K562 (cell line): ENCODE measurements around the gene GANAB. TPM values are rescaled to one million over a fixed set of nuclear protein-coding genes. Genes with fewer than 3 reads are reported as not detected.

Source experiments
- ATF4 ChIP-seq: fragments of 450-650 bp; formaldehyde crosslinking; IDR thresholded peaks from 2 replicates; pipeline ENCODE4 v1.4.0; 2022; ENCODE audit warnings: mild to moderate bottlenecking, moderate library complexity
- BRD9 ChIP-seq: fragments of 450-650 bp; IDR thresholded peaks from 2 replicates; pipeline ENCODE4 v1.6.1; 2018; ENCODE audit warnings: low read depth; ENCODE audit not compliant: partially characterized antibody
- CBX8 ChIP-seq: fragments of 200-600 bp; sonication (generic); IDR thresholded peaks from 2 replicates; pipeline ENCODE4 v1.6.1; 2012; ENCODE audit warnings: borderline replicate concordance, mixed run types, low read depth, mild to moderate bottlenecking, moderate library complexity, mixed read lengths, low read length, control low read depth, inconsistent platforms; ENCODE audit not compliant: poor library complexity, severe bottlenecking; ENCODE audit errors: extremely low read depth
- CEBPB ChIP-seq: fragments of 450-650 bp; IDR thresholded peaks from 2 replicates; pipeline ENCODE4 v1.6.1; 2016; ENCODE audit warnings: missing genetic modification characterization, missing compliant biosample characterization
- HDAC3 ChIP-seq: fragments of 450-650 bp; IDR thresholded peaks from 2 replicates; pipeline ENCODE4 v1.6.1; 2018; ENCODE audit warnings: borderline replicate concordance, mild to moderate bottlenecking, moderate library complexity; ENCODE audit not compliant: partially characterized antibody
- MAZ ChIP-seq, 2 experiments: fragments of 450-650 bp in 1 of 2; sonication (generic) in 1 of 2; formaldehyde crosslinking; IDR thresholded peaks in 1 of 2; conservative IDR thresholded peaks in 1 of 2; 2 replicates each; pipeline versions ENCODE4 v1.4.0 to v1.5.0; 2020; ENCODE audit warnings: mild to moderate bottlenecking in 1 of 2, missing genetic modification reagents in 1 of 2
- ZNF12 ChIP-seq: sonication (generic); formaldehyde crosslinking; IDR thresholded peaks from 2 replicates; pipeline ENCODE4 v1.4.0; 2020; ENCODE audit warnings: mild to moderate bottlenecking, missing genetic modification reagents
- ZNF318 ChIP-seq, 2 experiments: fragments of 450-650 bp; IDR thresholded peaks; 2 replicates each; pipeline ENCODE4 v1.6.1; 2016; ENCODE audit warnings: mild to moderate bottlenecking in 2 of 2, borderline replicate concordance in 1 of 2, low read depth in 1 of 2, moderate library complexity in 1 of 2
- ZNF408 ChIP-seq: fragments of 250-450 bp; sonication (Bioruptor Pico); IDR thresholded peaks from 2 replicates; pipeline ENCODE4 v1.4.0; 2020; ENCODE audit warnings: low read depth, mild to moderate bottlenecking, moderate library complexity
- ZNF561 ChIP-seq: fragments of 450-650 bp; formaldehyde crosslinking; conservative IDR thresholded peaks from 2 replicates; pipeline ENCODE4 v1.4.0; 2020; ENCODE audit warnings: mild to moderate bottlenecking, moderate library complexity
- polyA plus RNA-seq, 8 experiments: library from polyadenylated mRNA; depleted of rRNA in 4 of 8; stranded (reverse) in 5 of 8; unstranded in 3 of 8; fragments of >200 nt; fragmentation: Nextera tagmentation in 2 of 8; fragmentation: Illumina TruSeq in 1 of 8; extraction: Ambion mirVana in 2 of 8; extraction: Trizol in 1 of 8; gene quantifications; 2 replicates each; pipeline versions ENCODE4 v1.2.1 to v1.2.3, GENCODE V29; 2011 to 2014; ENCODE audit warnings: inconsistent platforms in 1 of 8, missing spikeins in 1 of 8
- total RNA-seq, 7 experiments: library from RNA; depleted of rRNA in 6 of 7; stranded (reverse); fragments of >200 nt in 6 of 7; fragmentation: Illumina TruSeq in 2 of 7; extraction: Trizol in 2 of 7; gene quantifications; 2 replicates each; pipeline versions ENCODE4 v1.2.1 to v1.2.3, GENCODE V29; 2011 to 2021; ENCODE audit warnings: low replicate concordance in 1 of 7
- TF ChIP-seq, protein P1 (sequence below): fragments of 200-800 bp; sonication (Bioruptor generic); IDR thresholded peaks from 2 replicates; pipeline ENCODE4 v1.6.1; 2016; ENCODE audit warnings: missing genetic modification characterization, missing compliant biosample characterization

The GANAB gene
- total and polyA plus RNA-seq, 9 of the 15 experiments (the other 6 are each of a cell fraction or from before 2014, with no cell fraction given), result 6.5 to 284 (median 161) TPM

GRCh38 chr11:62665075-62665598 is 18.7 kb upstream of the GANAB start, which contains the start of the genes C11orf98 and CSKMT (continued):
- TF ChIP-seq ATF4 (peak; percentile 84), MAZ (CRISPR knock-in tag; conservative IDR thresholded peaks at IDR 0.05 in 1 of 2, IDR thresholded peaks at IDR 0.05 in 1 of 2) (peak; percentile 81 to 89; a peak in 3 of 4 replicates), BRD9 (no peak), ZNF318 (IDR thresholded peaks at IDR 0.05; ENCODE audit: borderline replicate concordance in 1 of 2, low read depth in 1 of 2) (peak in 1 of 2 experiments; percentile 37; a peak in 1 of 4 replicates), ZNF12 (CRISPR knock-in tag) (0 out of 2 replicates have a peak, but pooled peaks have one; percentile 61), ZNF561 (CRISPR knock-in tag) (peak; percentile 74; the same call in 1 of the 2 replicates), CBX8 (no peak), CEBPB (no peak), HDAC3 (no peak), ZNF408 (CRISPR knock-in tag) (no peak)
- TF ChIP-seq, protein P1, sequence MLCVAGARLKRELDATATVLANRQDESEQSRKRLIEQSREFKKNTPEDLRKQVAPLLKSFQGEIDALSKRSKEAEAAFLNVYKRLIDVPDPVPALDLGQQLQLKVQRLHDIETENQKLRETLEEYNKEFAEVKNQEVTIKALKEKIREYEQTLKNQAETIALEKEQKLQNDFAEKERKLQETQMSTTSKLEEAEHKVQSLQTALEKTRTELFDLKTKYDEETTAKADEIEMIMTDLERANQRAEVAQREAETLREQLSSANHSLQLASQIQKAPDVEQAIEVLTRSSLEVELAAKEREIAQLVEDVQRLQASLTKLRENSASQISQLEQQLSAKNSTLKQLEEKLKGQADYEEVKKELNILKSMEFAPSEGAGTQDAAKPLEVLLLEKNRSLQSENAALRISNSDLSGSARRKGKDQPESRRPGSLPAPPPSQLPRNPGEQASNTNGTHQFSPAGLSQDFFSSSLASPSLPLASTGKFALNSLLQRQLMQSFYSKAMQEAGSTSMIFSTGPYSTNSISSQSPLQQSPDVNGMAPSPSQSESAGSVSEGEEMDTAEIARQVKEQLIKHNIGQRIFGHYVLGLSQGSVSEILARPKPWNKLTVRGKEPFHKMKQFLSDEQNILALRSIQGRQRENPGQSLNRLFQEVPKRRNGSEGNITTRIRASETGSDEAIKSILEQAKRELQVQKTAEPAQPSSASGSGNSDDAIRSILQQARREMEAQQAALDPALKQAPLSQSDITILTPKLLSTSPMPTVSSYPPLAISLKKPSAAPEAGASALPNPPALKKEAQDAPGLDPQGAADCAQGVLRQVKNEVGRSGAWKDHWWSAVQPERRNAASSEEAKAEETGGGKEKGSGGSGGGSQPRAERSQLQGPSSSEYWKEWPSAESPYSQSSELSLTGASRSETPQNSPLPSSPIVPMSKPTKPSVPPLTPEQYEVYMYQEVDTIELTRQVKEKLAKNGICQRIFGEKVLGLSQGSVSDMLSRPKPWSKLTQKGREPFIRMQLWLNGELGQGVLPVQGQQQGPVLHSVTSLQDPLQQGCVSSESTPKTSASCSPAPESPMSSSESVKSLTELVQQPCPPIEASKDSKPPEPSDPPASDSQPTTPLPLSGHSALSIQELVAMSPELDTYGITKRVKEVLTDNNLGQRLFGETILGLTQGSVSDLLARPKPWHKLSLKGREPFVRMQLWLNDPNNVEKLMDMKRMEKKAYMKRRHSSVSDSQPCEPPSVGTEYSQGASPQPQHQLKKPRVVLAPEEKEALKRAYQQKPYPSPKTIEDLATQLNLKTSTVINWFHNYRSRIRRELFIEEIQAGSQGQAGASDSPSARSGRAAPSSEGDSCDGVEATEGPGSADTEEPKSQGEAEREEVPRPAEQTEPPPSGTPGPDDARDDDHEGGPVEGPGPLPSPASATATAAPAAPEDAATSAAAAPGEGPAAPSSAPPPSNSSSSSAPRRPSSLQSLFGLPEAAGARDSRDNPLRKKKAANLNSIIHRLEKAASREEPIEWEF (CRISPR knock-in tag), result no peak
